Stimulated activated CD8-positive, alpha-beta memory T cell treated with anti-CD3 and anti-CD28 coated beads, Interleukin-15, amount 100 ng/mL, for 24 hours (primary cell): ENCODE data around the gene MATN3.

Experiments
- DNase-seq: peaks from one replicate; pipeline ENCODE4 v3.0.0-alpha.2; 2020; ENCODE audit warnings: low read depth

MATN3 gene

DNA sequence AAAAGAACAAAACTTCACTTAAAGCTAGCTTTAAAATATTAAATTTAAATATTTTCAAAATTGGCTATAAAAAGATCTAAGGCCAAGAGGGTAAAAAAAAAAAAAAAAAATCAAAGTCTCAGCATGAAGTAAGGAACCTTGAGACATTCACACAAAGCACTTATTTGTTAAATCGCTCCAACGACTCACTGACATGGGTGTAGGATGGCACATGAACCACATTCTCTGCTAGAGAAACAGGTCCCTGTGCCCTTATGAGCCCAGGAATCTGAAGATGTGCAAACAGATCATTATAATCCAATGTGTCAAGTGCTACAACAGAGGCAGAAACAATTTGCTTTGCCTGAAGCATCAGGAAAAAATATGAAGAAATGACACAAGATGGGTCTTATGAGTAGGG, 25.2 kb upstream of the MATN3 start:
- DNase-seq: no peak

GRCh38 chr2:20035955-20036666, 23.6 kb upstream of the MATN3 start:
- no peak for DNase-seq

- no peak for DNase-seq
These were observed 22.4 kb upstream of the MATN3 start for GRCh38 chr2:20034821-20035220.

GRCh38 chr2:20034218-20034617, 21.8 kb upstream of the MATN3 start:
- DNase-seq: no peak

- DNase-seq: no peak
These were observed 20.9 kb upstream of the MATN3 start for GRCh38 chr2:20033322-20033721.

DNA sequence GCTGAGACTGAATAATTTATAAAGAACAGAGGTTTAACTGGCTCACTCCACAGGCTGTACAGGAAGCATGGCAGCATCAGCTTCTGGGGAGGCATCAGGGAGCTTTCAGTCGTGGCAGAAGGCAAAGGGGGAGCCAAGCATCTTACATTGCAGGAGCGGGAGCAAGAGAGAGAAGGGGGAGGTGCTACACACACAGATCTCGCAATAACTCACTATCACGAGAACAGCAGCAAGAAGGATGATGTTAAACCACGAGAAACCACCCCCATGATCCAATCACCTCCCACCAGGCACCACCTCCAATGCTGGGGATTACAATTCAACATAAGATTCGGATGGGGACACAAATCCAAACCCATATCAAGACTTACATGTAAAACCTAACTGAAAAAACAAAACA, 17.8 kb upstream of the MATN3 start:
- DNase-seq: no peak

DNA sequence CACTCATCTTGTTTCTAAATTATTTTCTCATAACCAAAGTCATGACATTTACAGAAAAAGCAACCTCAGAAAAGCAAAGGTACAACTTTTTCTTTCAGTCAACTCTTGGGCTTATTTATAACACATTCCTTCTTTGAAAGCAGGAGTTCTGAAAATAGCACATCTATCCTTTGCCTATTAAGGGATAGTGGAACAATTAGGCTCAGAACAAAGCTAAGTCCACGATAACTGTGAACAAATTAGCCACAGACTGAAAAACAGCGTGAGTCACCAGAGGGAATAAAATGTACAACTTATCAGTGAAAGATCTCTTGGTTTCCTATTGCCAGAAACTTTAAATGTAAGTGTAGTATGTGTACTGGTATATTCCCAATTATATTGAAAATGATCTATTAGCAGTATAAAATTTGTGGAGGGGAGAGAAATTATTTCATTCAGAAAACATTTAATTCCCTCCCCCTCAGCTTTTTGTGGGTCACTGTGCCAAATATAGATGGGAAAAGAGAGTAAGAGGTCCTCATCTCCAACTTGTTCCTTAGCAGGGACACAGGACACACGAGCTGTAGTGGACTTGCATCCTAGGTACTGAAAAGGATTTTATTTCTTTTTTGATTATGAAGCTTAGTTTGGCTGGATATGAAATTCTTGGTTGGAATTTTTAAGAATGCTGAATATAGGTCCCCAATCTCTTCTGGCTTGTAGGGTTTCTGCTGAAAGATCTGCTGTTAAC, 15.4 kb upstream of the MATN3 start:
- DNase-seq: no peak

DNA sequence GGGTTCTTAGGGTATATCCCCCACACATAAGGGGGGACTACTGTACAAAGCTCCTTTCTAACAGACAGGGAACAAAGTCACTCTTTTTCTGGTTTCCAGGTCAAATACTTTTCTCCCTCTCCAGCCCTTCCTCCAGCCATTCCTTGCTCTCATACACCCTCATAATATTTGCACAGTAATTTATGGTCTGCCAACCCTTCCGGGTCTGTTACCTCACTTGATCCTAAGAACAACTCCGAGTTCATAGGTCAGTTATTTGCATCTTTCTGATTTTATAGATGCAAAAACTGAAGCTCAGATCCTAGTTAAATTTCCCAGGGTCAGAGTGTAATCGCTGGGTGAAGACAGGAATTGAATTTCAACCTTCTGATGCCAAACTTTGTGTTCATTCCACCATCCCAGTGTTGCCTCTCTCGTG, 14.8 kb upstream of the MATN3 start:
- no peak for DNase-seq

DNA sequence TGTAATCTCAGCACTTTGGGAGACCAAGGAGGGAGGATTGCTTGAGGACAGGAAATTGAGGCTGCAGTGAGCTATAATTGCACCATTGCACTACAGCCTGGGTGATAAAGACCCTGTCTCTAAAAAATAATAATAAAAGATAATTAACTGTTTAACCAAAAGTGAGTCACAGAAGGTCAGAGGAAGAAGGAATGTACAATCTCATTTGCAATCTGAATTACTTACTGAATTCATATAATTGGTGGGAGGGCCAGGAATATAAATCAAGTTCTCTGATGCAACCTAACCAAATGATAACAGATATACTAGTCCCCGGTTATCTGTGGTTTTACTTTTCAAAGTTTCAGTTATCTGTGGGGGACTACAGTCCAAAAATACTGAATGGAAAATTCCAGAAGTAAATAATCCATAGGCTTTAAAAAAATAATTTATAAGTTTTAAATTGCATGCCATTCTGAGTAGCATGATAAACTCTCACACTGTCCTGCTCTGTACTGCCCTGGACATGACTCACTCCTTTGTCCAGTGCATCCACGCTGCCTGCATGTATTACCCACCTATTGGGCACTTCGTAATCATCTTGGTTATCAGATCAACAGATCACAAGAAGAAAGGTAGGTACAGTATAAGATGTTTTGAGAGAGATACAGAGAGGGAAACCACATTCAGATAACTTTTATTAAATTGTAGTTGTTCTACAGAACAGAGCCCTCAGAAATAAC, 12.8 kb upstream of the MATN3 start:
- no peak for DNase-seq

DNA sequence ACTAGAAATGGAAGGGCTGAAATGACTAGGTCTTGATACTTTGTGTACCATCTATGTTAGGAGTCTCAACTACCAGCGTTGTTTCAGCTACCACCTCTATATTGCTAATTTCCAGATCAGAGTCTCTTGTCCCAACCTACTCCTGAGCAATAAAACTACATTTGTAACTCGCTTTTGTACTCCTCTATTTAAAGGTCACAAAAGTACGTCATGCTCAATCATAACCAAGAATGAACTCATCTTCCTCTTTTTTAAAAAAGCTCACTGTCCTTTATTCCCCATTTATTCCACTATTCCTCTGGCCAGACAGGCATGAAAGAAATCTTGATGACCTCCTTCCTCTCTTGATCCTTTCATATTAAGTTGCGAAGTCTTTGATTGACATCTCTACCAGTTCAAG, 11.2 kb upstream of the MATN3 start:
- no peak for DNase-seq

DNA sequence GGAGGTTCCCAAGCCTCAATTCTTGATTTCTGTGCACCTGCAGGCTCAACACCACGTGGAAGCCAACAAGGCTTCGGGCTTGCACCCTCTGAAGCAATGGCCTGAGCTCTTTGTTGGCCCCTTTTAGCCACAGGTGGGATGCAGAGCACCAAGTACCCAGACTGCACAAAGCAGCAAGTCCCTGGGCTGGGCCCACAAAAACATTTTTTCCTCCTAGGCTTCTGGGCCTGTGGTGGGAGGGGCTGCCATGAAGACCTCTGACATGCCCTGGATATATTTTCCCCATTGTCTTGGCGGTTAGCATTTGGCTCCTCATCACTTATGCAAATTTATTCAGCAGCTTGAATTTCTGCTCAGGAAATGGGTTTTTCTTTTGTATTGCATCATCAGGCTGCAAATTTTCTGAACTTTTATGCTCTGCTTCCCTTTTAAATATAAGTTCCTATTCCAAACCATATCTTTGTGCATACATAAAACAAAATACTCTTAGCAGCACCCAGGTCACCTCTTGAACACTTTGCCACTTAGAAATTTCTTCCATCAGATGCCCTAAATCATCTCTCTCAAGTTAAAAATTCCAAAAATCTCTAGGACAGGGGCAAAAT, 9.0 kb upstream of the MATN3 start:
- DNase-seq: no peak

- no peak for DNase-seq
These were observed 7.3 kb upstream of the MATN3 start for GRCh38 chr2:20019747-20020146.

- no peak for DNase-seq
These were observed 6.2 kb upstream of the MATN3 start for GRCh38 chr2:20018601-20019152.

GRCh38 chr2:20016346-20016745, 3.9 kb upstream of the MATN3 start:
- DNase-seq: no peak

- no peak for DNase-seq
These were observed 3.1 kb upstream of the MATN3 start for GRCh38 chr2:20015482-20016083.

DNA sequence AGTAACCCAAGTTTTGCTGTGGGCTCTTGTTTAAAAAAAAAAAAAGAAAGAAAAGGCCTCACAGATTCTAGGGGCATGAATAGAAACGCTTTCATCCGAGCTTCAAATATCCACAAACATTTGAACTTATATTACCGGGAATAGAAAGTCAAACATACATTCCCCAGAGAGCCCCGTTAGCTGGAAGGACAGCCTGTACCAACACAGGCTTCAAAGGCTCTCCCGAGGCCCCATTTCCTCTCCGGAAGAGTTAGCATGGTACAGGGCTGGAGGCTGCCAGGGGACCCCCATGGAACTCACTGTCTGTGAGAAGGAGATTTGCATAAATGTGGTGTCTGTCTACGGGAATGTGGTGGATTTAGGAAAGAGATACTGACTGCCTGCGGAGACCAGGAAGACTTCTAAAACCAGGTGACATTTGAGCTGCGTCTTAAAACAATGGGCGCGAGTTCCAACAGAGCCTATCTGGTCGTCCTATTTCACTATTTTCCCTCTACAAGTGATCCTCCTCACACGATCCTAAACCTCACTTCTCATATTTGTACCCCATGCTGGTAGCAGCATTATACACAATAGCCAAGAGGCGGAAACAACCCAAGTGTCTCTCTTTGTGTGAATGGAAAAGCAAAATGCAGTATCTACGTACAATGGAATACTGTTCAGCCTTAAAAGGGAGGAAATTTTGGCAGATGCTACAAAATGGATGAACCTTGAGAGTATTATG, 820 bp upstream of the MATN3 start:
- DNase-seq: no peak

DNA sequence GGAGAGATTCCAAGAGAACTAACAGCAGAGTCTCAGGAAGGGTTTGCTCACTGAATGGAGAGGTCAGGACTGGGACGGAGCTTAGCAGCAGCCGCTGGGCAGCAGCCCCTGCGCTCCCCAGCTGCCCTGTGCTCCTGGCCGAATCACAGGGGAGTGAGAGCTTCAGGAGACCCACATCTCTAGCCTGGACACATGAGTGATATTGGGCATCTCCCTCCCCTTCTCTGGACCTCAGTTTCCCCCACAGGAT, 511 bp downstream of the MATN3 start:
- DNase-seq: no peak

- no peak for DNase-seq
These were observed 1.0 kb downstream of the MATN3 start for GRCh38 chr2:20011276-20012031.

DNA sequence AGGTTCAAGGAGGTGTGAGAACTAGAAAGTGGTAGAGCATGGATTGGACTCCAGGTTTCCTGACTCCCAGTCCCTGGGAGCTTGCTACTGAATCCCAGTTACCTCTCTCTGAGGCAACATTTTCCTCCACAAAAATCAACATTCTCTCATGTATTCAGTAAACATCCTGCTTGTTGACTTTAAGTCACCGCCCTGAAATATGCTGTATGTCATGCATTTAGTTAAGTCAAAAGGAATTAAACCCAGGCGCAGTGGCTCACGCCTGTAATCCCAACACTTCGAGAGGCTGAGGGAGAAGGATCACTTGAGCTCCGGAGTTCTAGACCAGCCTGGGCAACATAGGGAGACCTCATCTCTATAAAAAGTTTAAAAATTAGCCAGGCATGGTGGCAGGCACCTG, 3.8 kb downstream of the MATN3 start:
- no peak for DNase-seq

GRCh38 chr2:20005891-20006470, 6.5 kb downstream of the MATN3 start:
- DNase-seq: no peak
